Right cardiac atrium (tissue), 5 donors: ENCODE data around the gene TCEANC2. TPM values are rescaled to one million over a fixed set of nuclear protein-coding genes. Genes with fewer than 3 reads are reported as not detected.
A peak's percentile ranks its signal among the peaks of the same experiment; 100 is the strongest.
"Not testable (repeated sequence)": the region's sequence is repeated elsewhere in the genome, so short reads cannot be mapped to it uniquely, and the experiment has no call there.

Source experiments
- ATAC-seq, 2 donors: fragments of 200-7000 bp; cut with Tn5 transposase; one replicate each; pipeline versions ENCODE4 v1.8.0 to v1.9.1; 2020; ENCODE audit warnings: moderate library complexity in 2 of 2, mild to moderate bottlenecking in 1 of 2
- DNase-seq, 3 donors: peaks; one replicate each; pipeline ENCODE4 v3.0.0-alpha.2; 2020
- H3K27ac ChIP-seq: one replicate; pipeline ENCODE4 v1.5.1; 2013; ENCODE audit warnings: mild to moderate bottlenecking, low read length, control low read depth, moderate library complexity
- H3K27me3 ChIP-seq: one replicate; pipeline ENCODE4 v1.6.1; 2013; ENCODE audit not compliant: control insufficient read depth, insufficient read depth
- H3K4me1 ChIP-seq: one replicate; pipeline ENCODE4 v1.6.1; 2013; ENCODE audit warnings: low read length; ENCODE audit not compliant: control insufficient read depth, insufficient read depth
- H3K4me3 ChIP-seq: one replicate; pipeline ENCODE4 v1.5.1; 2013; ENCODE audit warnings: low read length, control low read depth
- H3K9me3 ChIP-seq: one replicate; pipeline ENCODE4 v1.6.1; 2013; ENCODE audit warnings: low read length; ENCODE audit not compliant: control insufficient read depth
- WGBS: extraction: QIAGEN DNeasy Blood & Tissue Kit; methylation state at CpG from one replicate; pipeline ENCODE4 v1.1.7; 2013; 5-methylcytosine and 5-hydroxymethylcytosine counted together
- intact Hi-C, 4 donors: fragments of 100-400 bp; cut with DNase I; formaldehyde crosslinking; loops; one replicate each; pipeline versions ENCODE4 v1.11.0 to v1.14.0; 2022 to 2023
- polyA plus RNA-seq: library from polyadenylated mRNA; stranded (reverse); fragments of 200-250 nt; gene quantifications from one replicate; pipeline ENCODE4 v1.2.3, GENCODE V29; 2013
- total RNA-seq, 4 donors: library from RNA; stranded (reverse); fragmentation: NEBNext Ultra II Directional; extraction: Animal tissue kit (Norgen Biotek cat#: 25700); gene quantifications; one replicate each; pipeline ENCODE4 v1.2.1, GENCODE V29; 2021
- donor health status: healthy with polysubstance abuse.
- donor health status: DM: no; HTN: yes; CAD: no.
- donor health status: DM: no; HTN: no; CAD: no.
- donor health status: DM: no; HTN: yes; CAD: no; lungs with severe emphysema.
- donor health status: DM: yes; HTN: yes; CAD: no.

TCEANC2 gene
- total and polyA plus RNA-seq, 5 donors, result 3.1 to 5.7 (median 4.3) TPM

DNA sequence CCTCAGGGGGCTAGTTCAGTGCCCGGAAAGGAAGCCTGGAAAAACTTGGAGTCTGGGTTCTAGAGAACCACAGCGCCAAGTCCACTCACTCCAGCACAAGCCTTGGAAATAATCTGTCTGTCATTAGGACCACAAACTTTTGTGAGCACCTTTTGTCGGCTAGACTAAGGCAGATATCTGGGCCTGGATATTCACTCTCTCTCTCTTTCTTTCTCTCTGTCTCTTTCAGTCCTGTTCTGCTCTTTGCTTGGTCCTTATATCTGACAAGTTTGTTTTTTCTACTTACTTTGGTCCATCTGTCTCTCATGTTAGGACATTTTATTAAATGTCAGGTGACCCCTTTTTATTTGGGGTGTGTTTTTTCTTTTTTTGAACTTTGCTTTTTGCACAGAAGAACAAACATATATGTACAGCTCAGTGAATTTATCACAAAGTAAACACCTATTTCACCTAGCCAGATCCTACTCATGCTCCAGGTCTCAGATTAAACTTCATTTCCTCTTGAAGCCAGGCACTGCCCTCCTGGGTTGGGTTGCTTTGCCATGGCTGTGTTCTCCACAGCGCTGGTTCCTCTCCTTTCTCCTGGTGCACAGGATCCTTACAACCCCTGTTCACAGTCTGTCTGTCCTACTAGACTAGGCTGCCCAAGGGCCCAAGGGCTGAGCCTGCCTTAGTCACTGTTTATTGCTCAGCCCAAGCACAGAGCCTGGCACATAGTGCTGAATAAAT, 40.8 kb downstream of the TCEANC2 start:
- Histone ChIP-seq H3K4me1 (peaks cover 2% of the 10 kb centered on the region), H3K27ac (no peak overlapping the region), H3K4me3 (no peak overlapping the region), H3K27me3 (no peaks in the 10 kb centered on the region), H3K9me3 (no peaks in the 10 kb centered on the region)
- DNase-seq (no peak), ATAC-seq (no peak)
- intact Hi-C loops, result no loop called here
- 90% methylated on average over 4 of the region's 4 CpGs for WGBS

- H3K4me3 ChIP-seq, H3K27ac ChIP-seq, intact Hi-C loops, H3K4me1 ChIP-seq, ATAC-seq, H3K9me3 ChIP-seq, H3K27me3 ChIP-seq, DNase-seq: not testable (repeated sequence)
- 33% methylated on average over 1 of the region's 1 CpG for WGBS
Measured at GRCh38 chr1:54094730-54095105, 41.3 kb downstream of the TCEANC2 start.

GRCh38 chr1:54095546-54096226, 42.3 kb downstream of the TCEANC2 start:
- ATAC-seq, result peak; percentile 50 to 58

DNA sequence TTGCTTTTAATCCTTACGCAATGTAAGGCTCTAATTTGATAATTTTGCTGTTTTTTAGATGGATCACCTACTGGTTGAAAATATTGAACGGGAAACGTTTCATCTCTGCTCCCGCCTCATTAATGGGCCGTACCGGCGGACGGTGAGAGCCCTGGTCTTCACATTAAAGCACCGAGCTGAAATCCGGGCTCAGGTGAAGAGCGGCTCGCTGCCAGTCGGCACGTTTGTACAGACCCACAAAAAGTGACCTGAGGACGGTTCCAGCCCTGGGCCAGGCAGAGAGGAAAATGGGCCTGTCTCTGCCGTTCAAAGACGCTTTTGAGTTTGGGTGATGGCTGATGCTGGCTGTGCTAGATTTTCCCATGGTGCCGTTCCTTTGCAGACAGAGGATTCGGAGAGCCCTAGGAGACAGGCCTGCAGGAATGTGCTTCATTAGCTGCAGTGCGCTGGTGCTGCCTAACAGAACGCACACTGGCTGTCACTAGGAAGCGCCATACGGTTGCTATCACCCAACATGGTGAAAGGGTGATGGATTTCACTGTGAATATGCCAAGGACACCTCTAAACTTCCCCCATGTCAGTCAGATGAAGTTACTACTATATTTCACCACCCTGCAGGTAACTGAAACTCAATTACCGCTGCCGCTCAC, 42.9 kb downstream of the TCEANC2 start:
- Histone ChIP-seq H3K9me3 (no peaks in the 10 kb centered on the region), H3K27me3 (no peaks in the 10 kb centered on the region), H3K27ac (no peak overlapping the region), H3K4me3 (no peak overlapping the region), H3K4me1 (peaks cover 2% of the 10 kb centered on the region)
- intact Hi-C loops, result no loop called here
- DNase-seq, result no peak
- no peak for ATAC-seq
- 75% methylated on average over 25 of the region's 25 CpGs for WGBS

More at GRCh38 chr1:54095546-54096226, 42.3 kb downstream of the TCEANC2 start:
- no peaks in the 10 kb centered on the region for H3K27me3 ChIP-seq
- H3K4me3 ChIP-seq, result no peak overlapping the region
- H3K27ac ChIP-seq, result no peak overlapping the region
- DNase-seq, result no peak
- H3K4me1 ChIP-seq, result peaks cover 2% of the 10 kb centered on the region
- H3K9me3 ChIP-seq, result no peaks in the 10 kb centered on the region
- intact Hi-C loops, result no loop called here
- 64% methylated on average over 8 of the region's 8 CpGs for WGBS

DNA sequence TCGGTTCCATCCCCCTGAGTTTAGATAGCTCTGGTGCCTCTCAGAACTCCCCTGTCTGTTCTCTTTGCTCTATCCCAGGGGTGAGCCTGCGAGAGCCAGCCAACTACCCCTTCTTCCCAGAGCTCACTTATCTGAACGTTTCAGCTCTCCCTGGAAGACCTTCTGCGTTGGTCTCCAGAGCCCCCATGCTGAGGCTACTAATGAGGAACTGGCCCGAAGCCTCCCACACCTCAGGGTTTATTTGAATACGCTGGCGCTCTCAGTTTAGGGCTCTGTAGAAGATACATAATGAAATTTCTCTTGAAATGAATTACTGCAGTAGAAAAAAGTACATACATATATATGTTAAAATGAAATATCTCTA, 43.5 kb downstream of the TCEANC2 start:
- Histone ChIP-seq H3K27me3 (no peaks in the 10 kb centered on the region), H3K27ac (no peak overlapping the region), H3K9me3 (no peaks in the 10 kb centered on the region), H3K4me1 (peaks cover 2% of the 10 kb centered on the region), H3K4me3 (no peak overlapping the region)
- 58% methylated on average over 7 of the region's 7 CpGs for WGBS
- ATAC-seq, result no peak
- intact Hi-C loops, result no loop called here
- DNase-seq, result no peak

GRCh38 chr1:54099061-54099610, 45.7 kb downstream of the TCEANC2 start:
- ATAC-seq (no peak), DNase-seq (no peak)
- intact Hi-C loops, result no loop called here
- Histone ChIP-seq H3K27me3 (no peaks in the 10 kb centered on the region), H3K4me1 (peaks cover 2% of the 10 kb centered on the region), H3K4me3 (no peak overlapping the region), H3K27ac (no peak overlapping the region), H3K9me3 (no peaks in the 10 kb centered on the region)
- 78% methylated on average over 6 of the region's 6 CpGs for WGBS

GRCh38 chr1:54100500-54100899, 47.1 kb downstream of the TCEANC2 start:
- H3K27me3 ChIP-seq, result no peaks in the 10 kb centered on the region
- H3K4me1 ChIP-seq, result peaks cover 2% of the 10 kb centered on the region
- 72% methylated on average over 2 of the region's 2 CpGs for whole genome bisulfite sequencing
- H3K4me3 ChIP-seq, result no peak overlapping the region
- ATAC-seq (no peak), DNase-seq (no peak)
- H3K27ac ChIP-seq, result no peak overlapping the region
- no peaks in the 10 kb centered on the region for H3K9me3 ChIP-seq
- intact Hi-C loops, result no loop called here

- Histone ChIP-seq H3K9me3 (no peaks in the 10 kb centered on the region), H3K27ac (no peak overlapping the region), H3K4me1 (no peaks in the 10 kb centered on the region), H3K4me3 (no peak overlapping the region), H3K27me3 (no peaks in the 10 kb centered on the region)
- intact Hi-C loops, result no loop called here
- 81% methylated on average over 6 of the region's 6 CpGs for WGBS
- DNase-seq, result no peak
- no peak for ATAC-seq
Measured at GRCh38 chr1:54103414-54103813, 50.0 kb downstream of the TCEANC2 start.

DNA sequence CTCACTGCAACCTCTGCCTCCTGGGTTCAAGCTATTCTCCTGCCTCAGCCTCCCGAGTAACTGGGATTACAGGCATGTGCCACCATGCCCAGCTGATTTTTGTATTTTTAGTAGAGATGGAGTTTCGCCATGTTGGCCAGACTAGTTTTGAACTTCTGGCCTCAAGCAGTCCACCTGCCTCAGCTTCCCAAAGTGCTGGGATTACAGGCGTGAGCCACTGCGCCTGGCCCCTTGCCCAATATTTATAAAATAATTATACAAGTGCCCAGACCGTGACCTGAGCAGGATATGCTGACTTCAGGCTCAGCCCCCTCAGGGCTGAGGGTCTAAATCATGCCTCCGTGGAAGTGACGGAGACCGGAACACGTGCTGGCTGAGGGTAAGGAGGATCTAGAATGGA, 51.2 kb downstream of the TCEANC2 start:
- H3K27ac ChIP-seq, ATAC-seq, H3K9me3 ChIP-seq, intact Hi-C loops, H3K27me3 ChIP-seq, H3K4me1 ChIP-seq, DNase-seq, H3K4me3 ChIP-seq: not testable (repeated sequence)
- WGBS, result 97% methylated on average over 9 of the region's 9 CpGs

GRCh38 chr1:54105080-54105479, 51.7 kb downstream of the TCEANC2 start:
- Histone ChIP-seq H3K9me3 (no peaks in the 10 kb centered on the region), H3K27ac (no peak overlapping the region), H3K4me3 (no peak overlapping the region), H3K27me3 (no peaks in the 10 kb centered on the region), H3K4me1 (no peaks in the 10 kb centered on the region)
- 39% methylated on average over 1 of the region's 1 CpG for WGBS
- DNase-seq (no peak), ATAC-seq (no peak)
- intact Hi-C loops, result no loop called here

- H3K27me3 ChIP-seq, result no peaks in the 10 kb centered on the region
- H3K4me1 ChIP-seq, result no peaks in the 10 kb centered on the region
- no peaks in the 10 kb centered on the region for H3K9me3 ChIP-seq
- intact Hi-C loops, result no loop called here
- WGBS, result 88% methylated on average over 6 of the region's 6 CpGs
- H3K27ac ChIP-seq, result no peak overlapping the region
- DNase-seq (no peak), ATAC-seq (no peak)
- H3K4me3 ChIP-seq, result no peak overlapping the region
Measured at GRCh38 chr1:54105736-54106269, 52.4 kb downstream of the TCEANC2 start.
